DND-41 (cell line): ENCODE measurements around the gene MAP2K4.
A peak's percentile ranks its signal among the peaks of the same experiment; 100 is the strongest.
"Not testable (repeated sequence)": the region's sequence is repeated elsewhere in the genome, so short reads cannot be mapped to it uniquely, and the experiment has no call there.

Source experiments
- ATAC-seq: fragments of 200-7000 bp; cut with Tn5 transposase; 3 replicates; pipeline ENCODE4 v1.9.1; 2021; ENCODE audit warnings: low read depth; ENCODE audit not compliant: insufficient read depth
- DNase-seq: peaks from one replicate; pipeline ENCODE4 v3.0.0-alpha.2; 2020
- H2AFZ ChIP-seq: 2 replicates; pipeline ENCODE4 v1.6.0; 2012; ENCODE audit warnings: low read depth, low read length
- H3K27ac ChIP-seq: 2 replicates; pipeline ENCODE4 v1.5.1; 2012; ENCODE audit warnings: low read length, inconsistent platforms
- H3K27me3 ChIP-seq: fragments of 200-600 bp; sonication (generic); 2 replicates; pipeline ENCODE4 v1.6.0; 2012; ENCODE audit warnings: low read length, mild to moderate bottlenecking, inconsistent platforms; ENCODE audit not compliant: insufficient read depth, poor library complexity
- H3K36me3 ChIP-seq: 2 replicates; pipeline ENCODE4 v1.5.1; 2012; ENCODE audit warnings: low read length, inconsistent platforms; ENCODE audit not compliant: insufficient read depth
- H3K4me1 ChIP-seq: 2 replicates; pipeline ENCODE4 v1.5.1; 2012; ENCODE audit warnings: mild to moderate bottlenecking, low read length; ENCODE audit not compliant: insufficient read depth
- H3K4me2 ChIP-seq: 2 replicates; pipeline ENCODE4 v1.6.0; 2012; ENCODE audit warnings: mild to moderate bottlenecking, moderate library complexity, low read length, inconsistent platforms; ENCODE audit not compliant: insufficient read depth
- H3K4me3 ChIP-seq, 2 experiments: fragments of 200-600 bp in 1 of 2; shearing (Covaris generic) in 1 of 2; 2 replicates each; pipeline ENCODE4 v1.5.1; 2012 to 2016; ENCODE audit warnings: inconsistent platforms in 2 of 2, low read length in 2 of 2, mild to moderate bottlenecking in 2 of 2, low read depth in 1 of 2, moderate library complexity in 1 of 2
- H3K79me2 ChIP-seq: 2 replicates; pipeline ENCODE4 v1.6.0; 2012; ENCODE audit warnings: low read length, inconsistent platforms; ENCODE audit not compliant: insufficient read depth
- H3K9ac ChIP-seq: 2 replicates; pipeline ENCODE4 v1.6.0; 2012; ENCODE audit warnings: low read depth, mild to moderate bottlenecking, inconsistent platforms, low read length, moderate library complexity
- H3K9me3 ChIP-seq: 2 replicates; pipeline ENCODE4 v1.5.1; 2012; ENCODE audit warnings: low read length, moderate library complexity, mild to moderate bottlenecking, inconsistent platforms; ENCODE audit not compliant: insufficient read depth, severe bottlenecking
- H4K20me1 ChIP-seq: 2 replicates; pipeline ENCODE4 v1.6.0; 2012; ENCODE audit warnings: low read length; ENCODE audit not compliant: insufficient read depth
- EZH2 ChIP-seq: IDR thresholded peaks from 3 replicates; pipeline ENCODE4 v1.6.1; 2012; ENCODE audit warnings: borderline replicate concordance, low read depth, mild to moderate bottlenecking, moderate library complexity, low read length, inconsistent platforms; ENCODE audit not compliant: severe bottlenecking
- TF ChIP-seq, protein P1 (sequence below): IDR thresholded peaks from 2 replicates; pipeline ENCODE4 v1.5.1; 2012; ENCODE audit warnings: borderline replicate concordance, low read length, moderate library complexity, mild to moderate bottlenecking; ENCODE audit not compliant: poor library complexity, severe bottlenecking; ENCODE audit errors: extremely low read depth

The MAP2K4 gene

DNA sequence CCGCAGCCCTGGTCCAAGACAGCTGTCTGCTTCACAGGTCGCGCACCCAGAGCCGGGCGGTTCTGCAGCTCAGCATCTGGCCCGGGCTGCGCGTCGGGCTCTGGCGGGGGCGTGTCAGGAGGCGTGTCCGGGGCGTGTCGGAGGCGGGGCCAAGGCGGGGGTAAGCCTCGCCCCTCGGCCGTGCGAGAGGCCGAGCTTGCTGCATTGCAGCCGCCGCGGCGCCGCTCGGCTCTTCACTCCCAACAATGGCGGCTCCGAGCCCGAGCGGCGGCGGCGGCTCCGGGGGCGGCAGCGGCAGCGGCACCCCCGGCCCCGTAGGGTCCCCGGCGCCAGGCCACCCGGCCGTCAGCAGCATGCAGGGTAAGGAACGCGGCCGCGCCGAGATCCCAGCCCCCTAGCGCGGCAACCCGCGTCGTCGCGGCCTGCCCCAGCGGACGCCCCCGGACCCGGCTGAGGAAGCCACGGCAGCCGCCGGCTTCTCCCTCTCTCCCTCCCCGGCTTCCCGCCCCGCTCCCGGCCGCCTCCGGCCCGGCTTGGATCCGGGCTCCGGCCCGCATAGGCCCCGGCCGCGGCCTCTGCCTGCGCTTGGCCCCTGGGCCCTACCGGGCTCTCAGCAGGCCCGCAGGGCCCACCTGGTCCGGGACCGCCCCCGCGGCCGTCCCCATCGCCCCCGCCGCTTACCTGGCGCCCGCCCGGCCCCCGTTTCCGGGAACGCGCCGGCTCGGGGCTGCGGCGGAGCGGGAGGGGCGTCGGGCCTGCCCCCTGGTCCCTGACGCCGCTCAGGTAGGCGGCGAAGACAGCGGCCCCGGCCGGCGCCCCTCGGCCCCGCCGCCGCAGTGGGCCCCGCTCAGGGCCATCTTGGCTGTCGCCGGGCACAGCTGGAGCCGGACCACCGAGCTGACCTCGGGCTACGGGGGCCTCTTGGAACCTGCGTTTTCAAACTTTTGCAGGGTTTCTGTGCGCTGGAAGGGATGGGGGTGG is at the start of gene MAP2K4:
Gene MAP2K4 (plus strand): TSS at position 236 of the 981 bp plus-strand sequence. CDS start 10 bp downstream, at position 246.
- Histone ChIP-seq H2AFZ (peak within 1 kb of the TSS; percentile 81), H3K4me3 (peak within 1 kb of the TSS; percentile 81 to 85), H3K4me2 (peak within 1 kb of the TSS; percentile 62), H3K9ac (peak within 1 kb of the TSS; percentile 93), H3K9me3 (no peaks in the 10 kb centered on the region), H3K79me2 (peaks cover 50% of the 10 kb centered on the region), H3K27me3 (peaks cover 15% of the 10 kb centered on the region), H4K20me1 (peaks cover 39% of the 10 kb centered on the region), H3K27ac (peak within 1 kb of the TSS; percentile 68), H3K36me3 (no peaks in the 10 kb centered on the region), H3K4me1 (peaks cover 34% of the 10 kb centered on the region)
- no peak for TF ChIP-seq EZH2
- TF ChIP-seq, protein P1, sequence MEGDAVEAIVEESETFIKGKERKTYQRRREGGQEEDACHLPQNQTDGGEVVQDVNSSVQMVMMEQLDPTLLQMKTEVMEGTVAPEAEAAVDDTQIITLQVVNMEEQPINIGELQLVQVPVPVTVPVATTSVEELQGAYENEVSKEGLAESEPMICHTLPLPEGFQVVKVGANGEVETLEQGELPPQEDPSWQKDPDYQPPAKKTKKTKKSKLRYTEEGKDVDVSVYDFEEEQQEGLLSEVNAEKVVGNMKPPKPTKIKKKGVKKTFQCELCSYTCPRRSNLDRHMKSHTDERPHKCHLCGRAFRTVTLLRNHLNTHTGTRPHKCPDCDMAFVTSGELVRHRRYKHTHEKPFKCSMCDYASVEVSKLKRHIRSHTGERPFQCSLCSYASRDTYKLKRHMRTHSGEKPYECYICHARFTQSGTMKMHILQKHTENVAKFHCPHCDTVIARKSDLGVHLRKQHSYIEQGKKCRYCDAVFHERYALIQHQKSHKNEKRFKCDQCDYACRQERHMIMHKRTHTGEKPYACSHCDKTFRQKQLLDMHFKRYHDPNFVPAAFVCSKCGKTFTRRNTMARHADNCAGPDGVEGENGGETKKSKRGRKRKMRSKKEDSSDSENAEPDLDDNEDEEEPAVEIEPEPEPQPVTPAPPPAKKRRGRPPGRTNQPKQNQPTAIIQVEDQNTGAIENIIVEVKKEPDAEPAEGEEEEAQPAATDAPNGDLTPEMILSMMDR, result no peak
- peak; percentile 95 for ATAC-seq
- DNase-seq, result peak; percentile 92

DNA sequence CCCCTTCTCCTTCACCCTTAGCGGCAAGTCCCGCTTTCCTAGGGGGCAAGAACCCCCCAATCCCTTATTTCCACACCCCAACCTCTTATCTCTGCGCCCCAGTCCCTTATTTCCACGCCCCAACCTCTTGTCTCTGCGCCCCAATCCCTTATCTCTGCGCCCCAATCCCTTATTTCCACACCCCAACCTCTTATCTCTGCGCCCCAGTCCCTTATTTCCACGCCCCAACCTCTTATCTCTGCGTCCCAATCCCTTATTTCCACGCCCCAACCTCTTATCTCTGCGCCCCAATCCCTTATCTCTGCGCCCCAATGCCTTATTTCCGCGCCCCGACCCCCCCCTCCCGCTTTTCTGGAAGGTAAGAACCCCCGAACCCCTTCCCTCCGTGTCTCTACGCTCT is 47.9 kb upstream of the MAP2K4 start:
- H3K4me2 ChIP-seq, H3K27ac ChIP-seq, H2AFZ ChIP-seq, H3K9ac ChIP-seq, H3K4me1 ChIP-seq, DNase-seq, ATAC-seq, H3K36me3 ChIP-seq, H3K79me2 ChIP-seq, H3K4me3 ChIP-seq, H3K9me3 ChIP-seq, H4K20me1 ChIP-seq, H3K27me3 ChIP-seq: not testable (repeated sequence)

DNA sequence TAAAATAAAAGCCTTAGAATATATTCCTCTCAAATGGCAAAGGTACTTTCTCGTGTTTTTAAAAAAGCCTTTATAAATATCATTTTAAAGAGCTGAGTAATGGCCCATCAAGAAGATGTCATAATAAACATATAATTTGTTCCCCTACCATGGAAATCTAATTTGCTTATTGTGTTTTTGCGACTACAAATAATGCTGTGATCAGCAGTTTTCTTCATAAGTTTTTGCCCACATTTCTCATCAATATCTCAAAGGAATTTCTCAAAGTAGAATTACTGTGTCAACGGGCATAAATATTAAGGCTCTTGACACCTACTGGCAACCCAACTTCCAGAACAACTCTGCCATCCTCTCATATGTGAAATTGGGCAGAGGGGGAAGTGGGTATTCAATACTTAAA is 40.9 kb upstream of the MAP2K4 start:
- Histone ChIP-seq H3K4me1 (no peaks in the 10 kb centered on the region), H3K4me2 (no peak overlapping the region), H4K20me1 (no peaks in the 10 kb centered on the region), H3K9me3 (no peaks in the 10 kb centered on the region), H3K9ac (no peak overlapping the region), H3K27me3 (no peaks in the 10 kb centered on the region), H3K4me3 (no peak overlapping the region), H2AFZ (no peak overlapping the region), H3K36me3 (peaks cover 53% of the 10 kb centered on the region), H3K27ac (no peak overlapping the region), H3K79me2 (no peaks in the 10 kb centered on the region)
- DNase-seq (no peak), ATAC-seq (no peak)
- TF ChIP-seq EZH2, result no peak
- TF ChIP-seq, protein P1, result no peak

DNA sequence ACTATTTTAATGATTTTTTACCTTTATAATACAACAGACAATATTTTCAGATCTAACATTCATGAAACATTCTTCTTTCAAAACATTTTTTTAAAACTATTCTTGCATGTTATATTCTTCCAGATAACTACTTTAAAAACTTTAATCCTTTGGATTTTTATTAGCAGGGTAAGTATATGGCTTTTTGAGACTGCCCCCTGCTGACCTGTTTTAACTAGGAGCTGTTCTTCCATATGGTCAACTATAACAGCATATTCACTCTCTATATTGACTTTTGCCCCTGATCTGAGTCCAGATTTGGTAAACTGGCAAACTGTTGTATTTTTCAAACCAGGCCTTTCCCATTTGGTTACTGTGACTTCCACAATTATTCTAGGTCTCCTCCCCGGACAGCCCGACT is 39.9 kb upstream of the MAP2K4 start:
- Histone ChIP-seq H3K36me3 (peaks cover 62% of the 10 kb centered on the region), H4K20me1 (no peaks in the 10 kb centered on the region), H3K27ac (no peak overlapping the region), H3K4me1 (no peaks in the 10 kb centered on the region), H3K9me3 (no peaks in the 10 kb centered on the region), H3K9ac (no peak overlapping the region), H3K4me3 (no peak overlapping the region), H3K79me2 (no peaks in the 10 kb centered on the region), H3K4me2 (no peak overlapping the region), H3K27me3 (no peaks in the 10 kb centered on the region), H2AFZ (no peak overlapping the region)
- DNase-seq, result no peak
- TF ChIP-seq EZH2, result no peak
- TF ChIP-seq, protein P1, result peak; percentile 28
- ATAC-seq, result no peak
